ENCODE results near the gene CCDC93.

The CCDC93 gene

DNA sequence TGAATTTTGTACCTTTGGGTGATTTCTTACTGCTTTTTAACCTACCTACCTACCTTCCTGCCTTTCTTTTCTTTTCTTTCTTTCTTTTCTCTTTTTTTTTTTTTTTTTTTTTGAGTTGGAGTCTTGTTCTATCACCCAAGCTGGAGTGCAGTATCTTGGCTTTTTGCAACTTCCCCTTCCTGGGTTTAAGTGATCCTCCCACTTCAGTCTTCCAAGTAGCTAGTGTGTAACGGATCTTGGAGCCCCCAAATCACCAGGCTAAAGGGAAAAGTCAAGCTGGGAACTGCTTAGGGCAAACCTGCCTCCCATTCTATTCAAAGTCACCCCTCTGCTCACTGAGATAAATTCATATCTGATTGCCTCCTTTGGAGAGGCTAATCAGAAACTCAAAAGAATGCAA, 138.1 kb downstream of the CCDC93 start:
- no peak for DNase-seq
